ENCODE data around the gene KEL.
"Not testable (repeated sequence)": the region's sequence is repeated elsewhere in the genome, so short reads cannot be mapped to it uniquely, and the experiment has no call there.

The KEL gene

DNA sequence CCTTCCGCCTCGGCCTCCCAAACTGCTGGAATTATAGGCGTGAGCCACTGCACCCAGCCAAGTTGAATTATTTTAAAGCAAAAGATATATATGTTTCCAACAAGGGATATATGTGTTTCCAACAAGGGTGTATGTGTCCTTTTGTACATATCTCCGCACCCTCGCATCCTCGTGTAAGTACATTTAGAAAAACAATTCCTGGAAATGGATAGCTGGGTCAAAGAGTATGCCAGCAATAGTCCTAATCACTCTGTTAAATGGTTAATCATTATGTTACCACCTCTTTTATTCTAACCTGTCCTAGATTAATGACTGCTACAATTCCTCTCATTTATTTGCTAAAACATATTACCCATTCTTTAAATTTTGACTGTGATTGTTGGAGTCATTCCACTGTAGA is 36.8 kb upstream of the KEL start:
- H3K4me1 ChIP-seq, result peaks cover 12% of the 10 kb centered on the region
- H3K36me3 ChIP-seq, result no peaks in the 10 kb centered on the region
- no peak overlapping the region for H3K4me2 ChIP-seq
- no peak overlapping the region for H3K27ac ChIP-seq
- no peak overlapping the region for H3K4me3 ChIP-seq
- H3K27me3 ChIP-seq, result no peaks in the 10 kb centered on the region
- H3K9ac ChIP-seq, result no peak overlapping the region
- H4K20me1 ChIP-seq, result no peaks in the 10 kb centered on the region
- H3K9me3 ChIP-seq, result no peaks in the 10 kb centered on the region
- no peak for TF ChIP-seq Cebpa-rat (IDR thresholded peaks at IDR 0.05)

DNA sequence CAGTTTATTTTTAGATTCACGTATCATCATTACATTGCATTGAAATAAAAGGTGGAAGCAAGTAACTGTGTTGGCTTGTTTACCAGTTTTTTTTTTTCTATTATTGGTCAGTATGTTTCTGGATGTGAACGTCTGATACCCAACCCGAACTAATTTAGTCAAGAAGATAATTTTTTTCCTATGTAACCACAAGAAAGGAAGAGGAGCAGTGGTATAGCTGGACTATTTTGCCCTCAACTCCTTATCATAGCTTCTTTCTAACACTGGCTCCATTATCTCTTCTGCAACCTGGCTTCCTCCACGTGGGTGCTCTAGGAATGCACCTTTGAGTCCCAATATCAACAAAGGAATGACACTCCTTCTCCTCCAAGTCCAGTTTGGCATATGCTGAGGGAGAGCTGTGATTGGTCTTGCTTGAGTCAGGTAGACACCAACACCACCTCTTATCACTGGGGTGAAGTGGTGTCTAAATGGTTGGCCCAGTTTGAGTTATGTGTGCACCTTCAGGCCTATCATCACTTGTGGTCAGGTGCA is 35.4 kb upstream of the KEL start:
- no peaks in the 10 kb centered on the region for H3K27me3 ChIP-seq
- no peak overlapping the region for H3K9ac ChIP-seq
- H3K4me2 ChIP-seq, result no peak overlapping the region
- H3K4me1 ChIP-seq, result peaks cover 5% of the 10 kb centered on the region; the same call in 1 of the 2 replicates
- no peak for TF ChIP-seq Cebpa-rat (IDR thresholded peaks at IDR 0.05)
- no peaks in the 10 kb centered on the region for H4K20me1 ChIP-seq
- no peak overlapping the region for H3K4me3 ChIP-seq
- no peaks in the 10 kb centered on the region for H3K36me3 ChIP-seq
- no peak overlapping the region for H3K27ac ChIP-seq
- H3K9me3 ChIP-seq, result no peaks in the 10 kb centered on the region

- Histone ChIP-seq H3K9me3 (no peaks in the 10 kb centered on the region), H3K4me1 (peaks cover 8% of the 10 kb centered on the region; the same call in 1 of the 2 replicates), H4K20me1 (no peaks in the 10 kb centered on the region), H3K4me3 (no peak overlapping the region), H3K27ac (peak overlapping the region; percentile 8; the same call in 1 of the 2 replicates), H3K9ac (no peak overlapping the region), H3K4me2 (peak overlapping the region; percentile 34; the same call in 1 of the 2 replicates), H3K27me3 (no peaks in the 10 kb centered on the region), H3K36me3 (no peaks in the 10 kb centered on the region)
- no peak for TF ChIP-seq Cebpa-rat (IDR thresholded peaks at IDR 0.05)
Observed at GRCh38 chr7:142992427-142992826, 30.3 kb upstream of the KEL start.

GRCh38 chr7:142984297-142984696 is 22.1 kb upstream of the KEL start:
- Histone ChIP-seq H3K27ac (no peak overlapping the region), H3K27me3 (no peaks in the 10 kb centered on the region), H3K4me2 (no peak overlapping the region), H4K20me1 (no peaks in the 10 kb centered on the region), H3K9me3 (peaks cover 22% of the 10 kb centered on the region), H3K36me3 (no peaks in the 10 kb centered on the region), H3K4me1 (no peaks in the 10 kb centered on the region), H3K9ac (no peak overlapping the region), H3K4me3 (no peak overlapping the region)
- TF ChIP-seq Cebpa-rat (IDR thresholded peaks at IDR 0.05), result no peak

DNA sequence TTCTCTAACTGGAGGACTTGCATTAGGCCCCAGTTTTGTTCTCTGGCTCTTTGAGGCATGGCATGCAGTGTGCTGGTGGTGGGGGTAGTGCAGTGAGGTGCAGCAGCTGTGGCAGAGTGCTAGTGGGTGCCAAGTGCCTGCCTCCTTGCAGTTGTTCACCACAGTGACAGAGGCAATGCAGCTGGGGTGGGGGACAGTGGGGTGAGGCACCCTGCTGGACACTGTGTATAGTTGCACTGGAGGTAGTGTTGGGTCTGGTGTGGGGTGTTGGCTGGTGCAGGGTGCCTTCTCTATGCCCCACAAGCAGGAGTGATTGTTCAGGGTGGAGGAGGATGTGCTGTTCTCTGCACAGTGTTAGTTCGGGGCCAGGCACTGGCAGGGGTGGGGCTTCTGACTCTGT is 21.7 kb upstream of the KEL start:
- Histone ChIP-seq H3K9me3 (peaks cover 26% of the 10 kb centered on the region), H3K27ac (no peak overlapping the region), H3K4me3 (no peak overlapping the region), H3K9ac (no peak overlapping the region), H3K27me3 (no peaks in the 10 kb centered on the region), H3K36me3 (no peaks in the 10 kb centered on the region), H3K4me1 (no peaks in the 10 kb centered on the region), H3K4me2 (no peak overlapping the region), H4K20me1 (no peaks in the 10 kb centered on the region)
- TF ChIP-seq Cebpa-rat (IDR thresholded peaks at IDR 0.05), result no peak

DNA sequence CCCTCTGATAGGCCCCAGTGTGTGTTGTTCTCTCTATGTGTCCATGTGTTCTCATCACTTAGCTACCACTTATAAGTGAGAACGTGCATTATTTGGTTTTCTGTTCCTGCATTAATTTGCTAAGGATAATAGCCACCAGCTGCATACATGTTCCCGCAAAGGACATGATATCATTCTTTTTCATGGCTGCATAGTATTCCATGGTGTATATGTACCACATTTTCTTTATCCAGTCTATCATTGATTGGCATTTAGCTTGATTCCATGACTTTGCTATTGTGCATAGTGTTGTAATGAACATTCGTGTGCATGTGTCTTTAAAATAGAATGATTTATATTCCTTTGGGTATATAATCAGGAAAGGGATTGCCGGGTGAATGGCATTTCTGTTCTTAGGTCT is 16.2 kb upstream of the KEL start:
- H3K4me1 ChIP-seq, H3K9ac ChIP-seq, H4K20me1 ChIP-seq, H3K27me3 ChIP-seq, H3K27ac ChIP-seq, H3K36me3 ChIP-seq, H3K4me3 ChIP-seq, H3K4me2 ChIP-seq: not testable (repeated sequence)
- peaks cover 33% of the 10 kb centered on the region for H3K9me3 ChIP-seq

GRCh38 chr7:142974626-142975025 is 12.5 kb upstream of the KEL start:
- no peak overlapping the region for H3K9ac ChIP-seq
- H3K36me3 ChIP-seq, result no peaks in the 10 kb centered on the region
- H3K4me3 ChIP-seq, result no peak overlapping the region
- H3K4me2 ChIP-seq, result no peak overlapping the region
- no peaks in the 10 kb centered on the region for H3K4me1 ChIP-seq
- H3K27me3 ChIP-seq, result no peaks in the 10 kb centered on the region
- H3K9me3 ChIP-seq, result peaks cover 25% of the 10 kb centered on the region
- no peak overlapping the region for H3K27ac ChIP-seq
- H4K20me1 ChIP-seq, result no peaks in the 10 kb centered on the region
- no peak for TF ChIP-seq Cebpa-rat (IDR thresholded peaks at IDR 0.05)

GRCh38 chr7:142969183-142969582 is 7.0 kb upstream of the KEL start:
- Histone ChIP-seq H3K9me3 (peaks cover 12% of the 10 kb centered on the region), H3K27me3 (no peaks in the 10 kb centered on the region), H3K4me3 (no peak overlapping the region), H4K20me1 (no peaks in the 10 kb centered on the region), H3K36me3 (no peaks in the 10 kb centered on the region), H3K4me2 (no peak overlapping the region), H3K27ac (no peak overlapping the region), H3K4me1 (no peaks in the 10 kb centered on the region; the same call in 1 of the 2 replicates), H3K9ac (no peak overlapping the region)
- TF ChIP-seq Cebpa-rat (IDR thresholded peaks at IDR 0.05), result no peak

- Histone ChIP-seq H3K4me1 (no peaks in the 10 kb centered on the region; the same call in 1 of the 2 replicates), H3K4me2 (no peak overlapping the region), H4K20me1 (no peaks in the 10 kb centered on the region), H3K9ac (no peak overlapping the region), H3K27me3 (no peaks in the 10 kb centered on the region), H3K9me3 (peaks cover 10% of the 10 kb centered on the region), H3K36me3 (no peaks in the 10 kb centered on the region), H3K4me3 (no peak overlapping the region), H3K27ac (no peak overlapping the region)
- TF ChIP-seq Cebpa-rat (IDR thresholded peaks at IDR 0.05), result no peak
Observed at GRCh38 chr7:142968229-142968628, 6.1 kb upstream of the KEL start.

GRCh38 chr7:142964502-142965246 is 2.5 kb upstream of the KEL start:
- no peaks in the 10 kb centered on the region for H3K27me3 ChIP-seq
- TF ChIP-seq Cebpa-rat (IDR thresholded peaks at IDR 0.05), result no peak
- no peak overlapping the region for H3K4me2 ChIP-seq
- no peaks in the 10 kb centered on the region for H3K36me3 ChIP-seq
- peaks cover 11% of the 10 kb centered on the region for H3K4me1 ChIP-seq
- H3K9ac ChIP-seq, result no peak overlapping the region
- no peaks in the 10 kb centered on the region for H4K20me1 ChIP-seq
- H3K4me3 ChIP-seq, result no peak overlapping the region
- no peaks in the 10 kb centered on the region for H3K9me3 ChIP-seq
- H3K27ac ChIP-seq, result no peak overlapping the region
